Mesodermal cell (in vitro differentiated cells): ENCODE measurements around the gene ADAP1.

Experiments used
- H3K27ac ChIP-seq: 2 replicates; pipeline ENCODE4 v1.7.0; 2013; ENCODE audit warnings: mild to moderate bottlenecking, low read depth, low read length, moderate library complexity; ENCODE audit not compliant: severe bottlenecking
- H3K36me3 ChIP-seq: 2 replicates; pipeline ENCODE4 v1.7.1; 2013; ENCODE audit warnings: mild to moderate bottlenecking, low read length, moderate library complexity; ENCODE audit not compliant: control insufficient read depth, insufficient read depth
- H3K4me1 ChIP-seq: one replicate; pipeline ENCODE4 v1.7.1; 2013; ENCODE audit warnings: mild to moderate bottlenecking, low read length; ENCODE audit not compliant: insufficient read depth, control insufficient read depth, poor library complexity, severe bottlenecking
- H3K4me3 ChIP-seq: 2 replicates; pipeline ENCODE4 v1.7.0; 2013; ENCODE audit warnings: low read length, control low read depth, mild to moderate bottlenecking; ENCODE audit not compliant: insufficient read depth, poor library complexity, severe bottlenecking; ENCODE audit errors: extremely low read depth
- H3K9me3 ChIP-seq: 2 replicates; pipeline ENCODE4 v1.7.1; 2013; ENCODE audit warnings: mild to moderate bottlenecking, low read length, moderate library complexity; ENCODE audit not compliant: control insufficient read depth
- WGBS, 2 experiments: methylation state at CpG; one replicate each; pipeline ENCODE4 v1.1.5; 2013; ENCODE audit warnings: missing lambda C conversion rate in 2 of 2; ENCODE audit not compliant: insufficient coverage in 2 of 2; 5-methylcytosine and 5-hydroxymethylcytosine counted together

The ADAP1 gene

DNA sequence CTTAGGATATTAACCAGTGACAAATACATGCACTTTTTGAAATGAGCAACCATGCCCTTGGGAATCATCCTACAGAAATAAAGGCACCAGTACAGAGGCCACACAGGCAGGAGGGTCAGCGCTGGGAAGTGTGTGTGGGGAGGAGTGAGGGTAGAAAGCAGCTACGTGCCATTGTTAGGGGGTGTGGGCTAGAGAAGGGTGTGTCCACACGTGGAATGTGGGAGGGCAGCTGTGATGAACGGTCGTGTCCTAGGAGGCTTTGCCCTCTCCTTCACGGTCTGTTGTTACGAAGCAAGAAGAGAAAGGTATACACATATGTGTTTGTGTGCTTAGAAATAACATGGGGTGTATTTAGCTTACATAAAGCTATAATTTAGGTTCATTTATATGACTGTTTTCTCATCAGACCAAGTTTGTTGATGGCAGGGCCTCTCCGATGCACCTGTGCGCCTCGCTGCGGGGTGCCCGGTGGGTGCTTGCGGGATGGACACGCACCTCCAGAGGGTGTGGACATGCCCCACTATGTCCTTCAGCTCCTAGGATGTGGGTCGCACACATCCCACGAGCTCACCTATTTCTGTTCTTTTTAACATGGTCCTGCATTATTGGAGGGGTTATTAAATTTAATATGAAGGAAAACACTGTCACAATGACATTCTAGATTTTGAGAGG is 95.0 kb downstream of the ADAP1 start:
- Histone ChIP-seq H3K9me3 (no peaks in the 10 kb centered on the region), H3K4me3 (no peak overlapping the region), H3K4me1 (peaks cover 2% of the 10 kb centered on the region), H3K36me3 (peaks cover 85% of the 10 kb centered on the region), H3K27ac (no peak overlapping the region)
- WGBS, 2 experiments, result 92% methylated on average over 8 to 14 of the region's 16 CpGs

DNA sequence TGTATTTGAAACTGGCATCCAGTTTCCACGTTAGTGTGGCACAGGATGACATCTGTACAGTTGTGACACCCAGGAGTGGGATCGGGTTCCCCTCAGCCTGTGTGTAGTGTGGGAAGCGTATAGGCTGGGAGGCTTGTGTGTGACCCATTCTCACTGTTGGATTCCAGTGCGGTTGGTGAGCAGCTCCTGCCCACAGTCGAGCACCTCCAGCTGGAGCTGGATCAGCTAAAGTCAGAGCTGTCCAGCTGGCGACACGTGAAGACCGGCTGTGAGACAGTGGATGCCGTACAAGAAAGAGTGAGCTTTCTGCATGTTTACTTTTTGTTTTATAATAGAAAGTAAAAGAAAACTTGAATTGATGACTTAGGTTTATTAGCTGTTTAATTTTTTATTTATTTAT is 96.8 kb downstream of the ADAP1 start:
- no peak overlapping the region for H3K4me3 ChIP-seq
- H3K9me3 ChIP-seq, result no peaks in the 10 kb centered on the region
- peaks cover 93% of the 10 kb centered on the region for H3K36me3 ChIP-seq
- H3K27ac ChIP-seq, result no peak overlapping the region
- WGBS, 2 experiments, result 96 to 97% methylated on average over 9 of the region's 9 CpGs
- peaks cover 2% of the 10 kb centered on the region for H3K4me1 ChIP-seq

DNA sequence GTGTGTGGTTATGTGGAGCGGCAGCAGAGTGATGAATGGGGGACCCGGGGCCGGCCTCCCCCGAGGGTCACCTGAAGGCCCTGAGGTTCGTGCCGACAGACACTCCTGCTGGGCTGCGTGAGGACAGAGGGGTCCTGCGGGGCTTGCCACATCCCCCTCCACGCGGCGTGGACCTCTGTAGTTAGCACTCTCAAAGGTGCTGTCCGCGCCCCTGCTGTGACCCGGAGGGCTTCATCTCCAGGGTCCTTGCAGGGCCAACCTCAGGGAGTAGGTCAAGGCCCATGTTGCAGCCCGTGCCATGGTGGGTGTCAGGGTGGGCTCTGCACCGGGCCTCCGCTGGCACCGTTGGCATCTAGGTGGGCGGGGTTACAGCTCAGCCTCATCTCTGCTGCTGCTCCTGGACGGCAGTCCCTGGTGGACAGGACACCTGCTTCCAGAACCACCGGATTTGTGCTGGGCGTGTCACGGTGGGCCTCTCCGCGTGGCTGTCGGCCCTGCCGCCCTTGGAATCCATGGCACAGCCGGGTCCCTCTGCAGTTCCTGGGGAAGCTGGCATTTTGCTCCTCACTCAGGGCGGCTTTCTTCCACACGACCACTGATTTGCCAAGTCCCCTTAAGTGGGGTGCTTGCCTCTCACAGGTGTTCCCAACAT is 97.9 kb downstream of the ADAP1 start:
- Histone ChIP-seq H3K4me1 (peaks cover 2% of the 10 kb centered on the region), H3K4me3 (no peak overlapping the region), H3K27ac (no peak overlapping the region), H3K36me3 (peaks cover 93% of the 10 kb centered on the region), H3K9me3 (no peaks in the 10 kb centered on the region)
- WGBS, 2 experiments, result 92 to 94% methylated on average over 27 to 30 of the region's 30 CpGs

DNA sequence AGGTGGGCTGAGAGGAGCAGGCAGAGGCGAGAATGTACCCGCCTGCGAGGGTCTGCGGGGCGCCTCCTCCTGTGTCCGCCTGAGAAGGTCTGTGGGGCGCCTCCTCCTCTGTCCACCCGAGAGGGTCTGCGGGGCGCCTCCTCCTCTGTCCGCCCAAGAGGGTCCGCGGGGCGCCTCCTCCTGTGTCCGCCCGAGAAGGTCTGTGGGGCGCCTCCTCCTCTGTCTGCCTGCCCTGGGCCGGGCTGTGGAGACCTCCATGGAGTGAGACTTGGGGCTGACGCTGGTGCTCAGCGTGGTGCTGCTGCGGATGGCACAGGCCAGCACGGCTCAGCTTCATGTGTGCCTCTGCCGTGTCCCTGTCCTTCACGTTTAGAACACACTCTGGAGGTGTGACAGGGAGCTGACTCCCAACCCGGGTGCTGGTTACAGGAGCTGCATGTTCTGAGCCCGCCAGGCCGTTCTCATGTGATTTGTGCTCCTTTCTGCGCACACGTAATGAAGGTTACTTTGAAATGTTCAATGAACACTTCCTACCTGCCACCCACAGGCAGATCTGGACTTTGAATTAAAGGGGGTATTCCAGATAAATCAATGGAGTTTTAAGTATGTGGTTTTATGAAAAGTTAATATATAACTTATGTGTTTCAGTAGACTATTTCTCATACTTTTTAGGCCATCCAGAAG is 98.7 kb downstream of the ADAP1 start:
- WGBS, 2 experiments, result 96 to 98% methylated on average over 15 to 27 of the region's 29 CpGs
- no peaks in the 10 kb centered on the region for H3K9me3 ChIP-seq
- peaks cover 88% of the 10 kb centered on the region for H3K36me3 ChIP-seq
- no peak overlapping the region for H3K27ac ChIP-seq
- no peak overlapping the region for H3K4me3 ChIP-seq
- peaks cover 2% of the 10 kb centered on the region for H3K4me1 ChIP-seq

DNA sequence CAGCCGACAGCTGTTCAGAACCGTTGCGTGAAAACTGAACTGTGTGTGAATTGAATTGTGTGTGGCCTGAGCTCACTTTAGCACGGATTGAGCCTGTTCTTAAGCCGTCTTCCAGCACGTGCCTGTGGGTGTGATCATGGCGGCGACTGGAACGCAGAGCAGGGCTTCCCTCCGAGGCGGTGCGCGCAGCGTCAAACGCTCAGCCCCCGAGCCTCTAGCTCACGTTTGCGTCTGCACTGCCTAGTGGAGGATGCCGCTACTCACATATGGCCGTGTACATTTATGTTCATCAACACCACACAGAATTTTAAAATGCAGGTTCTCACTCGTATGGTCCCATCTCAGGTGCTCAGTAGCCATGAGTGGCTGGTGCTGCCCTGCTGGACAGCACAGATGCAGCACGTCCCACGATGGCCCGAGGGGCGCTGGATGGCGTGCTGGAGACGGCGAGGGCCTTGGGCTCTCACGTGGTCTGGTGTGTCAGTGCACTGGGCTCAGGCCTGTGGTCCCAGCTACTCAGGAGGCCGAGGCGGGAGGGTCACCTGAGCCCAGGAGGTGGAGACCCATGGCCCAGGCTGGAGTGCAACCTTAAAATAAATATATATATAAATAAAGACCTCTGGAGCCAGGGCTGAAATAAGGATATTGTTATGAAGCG is 100.2 kb downstream of the ADAP1 start:
- H3K4me3 ChIP-seq, result no peak overlapping the region
- no peak overlapping the region for H3K27ac ChIP-seq
- no peaks in the 10 kb centered on the region for H3K9me3 ChIP-seq
- 95% methylated on average over 25 to 28 of the region's 32 CpGs for WGBS, 2 experiments
- H3K36me3 ChIP-seq, result peaks cover 88% of the 10 kb centered on the region
- H3K4me1 ChIP-seq, result peaks cover 2% of the 10 kb centered on the region

DNA sequence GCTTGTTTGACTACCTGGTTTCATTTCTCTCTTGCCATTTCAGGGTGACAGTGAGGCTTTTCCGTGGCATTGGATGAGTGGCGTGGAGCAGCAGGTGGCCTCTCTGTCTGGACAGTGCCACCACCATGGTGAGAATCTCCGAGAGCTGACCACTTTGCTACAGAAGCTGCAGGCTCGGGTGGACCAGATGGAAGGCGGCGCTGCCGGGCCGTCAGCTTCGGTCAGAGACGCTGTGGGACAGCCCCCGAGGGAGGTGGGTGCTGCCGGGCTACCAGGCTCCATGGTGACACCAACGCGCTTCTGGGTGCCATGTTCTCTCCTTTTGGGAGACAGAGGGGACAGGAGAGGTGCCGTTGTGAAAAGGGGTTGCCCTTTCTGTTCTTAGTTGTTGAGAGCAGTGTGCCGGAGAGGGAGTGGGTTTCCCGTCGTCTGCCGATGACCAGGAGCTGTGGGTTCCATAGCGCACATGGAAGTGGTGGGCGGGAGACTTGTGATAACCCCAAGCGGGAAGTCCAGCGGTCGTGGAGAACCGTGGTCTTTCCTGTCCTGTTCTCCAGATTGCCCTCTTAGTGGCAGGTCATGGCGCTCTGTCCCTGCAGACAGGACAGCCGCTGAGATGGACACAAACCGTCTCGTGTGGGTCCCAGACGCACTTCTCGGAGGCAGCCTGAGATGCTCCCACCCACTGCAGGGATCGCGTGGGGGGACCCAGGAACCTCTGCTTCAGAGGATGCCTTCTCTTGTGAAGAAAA is 100.9 kb downstream of the ADAP1 start:
- Histone ChIP-seq H3K9me3 (no peaks in the 10 kb centered on the region), H3K4me1 (no peaks in the 10 kb centered on the region), H3K36me3 (peaks cover 90% of the 10 kb centered on the region), H3K4me3 (no peak overlapping the region), H3K27ac (no peak overlapping the region)
- 84 to 91% methylated on average over 32 to 33 of the region's 33 CpGs for WGBS, 2 experiments

DNA sequence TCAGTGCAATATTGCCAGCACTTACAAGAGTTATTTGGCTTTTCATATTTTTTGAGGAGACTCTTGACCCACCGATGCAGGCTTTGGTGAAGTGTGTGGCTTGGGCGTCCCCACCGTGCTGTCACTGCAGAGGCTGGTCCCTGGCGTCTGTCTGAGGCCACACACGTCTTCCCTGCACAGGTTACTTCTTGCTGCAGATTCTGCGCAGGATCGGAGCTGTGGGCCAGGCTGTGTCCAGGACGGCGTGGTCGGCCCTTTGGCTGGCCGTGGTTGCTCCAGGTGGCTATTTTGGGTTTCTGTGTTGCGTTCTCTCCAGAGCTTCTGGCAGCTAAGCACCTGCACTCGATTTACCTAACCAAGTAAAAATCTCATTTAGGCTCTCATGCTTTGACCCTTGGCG is 103.3 kb downstream of the ADAP1 start:
- Histone ChIP-seq H3K9me3 (no peaks in the 10 kb centered on the region), H3K4me3 (no peak overlapping the region), H3K4me1 (no peaks in the 10 kb centered on the region), H3K27ac (no peak overlapping the region), H3K36me3 (peaks cover 87% of the 10 kb centered on the region)
- WGBS, 2 experiments, result 92 to 95% methylated on average over 13 to 14 of the region's 14 CpGs

DNA sequence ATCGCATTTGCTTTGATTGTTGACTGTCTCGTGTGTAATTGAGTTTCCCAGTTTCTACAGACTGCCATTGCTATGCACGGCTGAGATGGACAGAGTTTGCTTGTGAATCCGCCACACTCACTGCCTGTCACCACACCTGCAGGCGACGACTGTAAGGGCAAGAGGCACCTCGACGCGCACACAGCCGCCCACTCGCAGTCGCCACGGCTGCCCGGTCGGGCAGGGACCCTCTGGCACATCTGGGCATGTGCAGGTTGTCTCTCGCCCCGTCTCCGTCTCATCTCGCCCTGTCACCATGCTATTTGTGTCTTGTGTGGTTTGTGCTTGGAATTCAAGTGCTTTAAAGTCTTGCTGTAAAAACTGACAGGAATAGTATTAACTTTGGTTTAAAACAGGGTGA is 104.7 kb downstream of the ADAP1 start:
- Histone ChIP-seq H3K9me3 (no peaks in the 10 kb centered on the region), H3K36me3 (peaks cover 88% of the 10 kb centered on the region), H3K27ac (no peak overlapping the region), H3K4me3 (no peak overlapping the region), H3K4me1 (no peaks in the 10 kb centered on the region)
- WGBS, 2 experiments, result 81 to 86% methylated on average over 6 to 19 of the region's 19 CpGs

DNA sequence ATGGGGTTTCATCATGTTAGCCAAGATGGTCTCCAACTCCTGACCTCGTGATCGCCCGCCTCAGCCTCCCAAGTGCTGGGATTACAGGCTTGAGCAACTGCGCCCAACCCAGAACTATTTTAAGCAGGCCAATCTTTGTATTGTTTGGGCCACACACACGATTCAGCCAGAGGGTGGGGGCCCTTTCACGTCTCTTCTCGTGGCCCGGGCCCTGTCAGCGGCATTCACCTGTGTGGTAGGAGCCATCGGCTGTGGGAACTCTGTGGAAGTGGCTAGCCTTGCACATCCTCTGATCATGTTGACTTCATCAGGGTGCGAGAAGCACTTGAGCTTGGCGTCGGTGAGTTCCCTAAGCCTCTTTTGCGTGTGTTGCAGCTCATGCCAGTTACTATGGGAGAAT is 105.3 kb downstream of the ADAP1 start:
- H3K36me3 ChIP-seq, result peaks cover 88% of the 10 kb centered on the region

More for the DNA sequence above, 105.3 kb downstream of the ADAP1 start:
- Histone ChIP-seq H3K4me3 (no peak overlapping the region), H3K9me3 (no peaks in the 10 kb centered on the region), H3K4me1 (no peaks in the 10 kb centered on the region), H3K27ac (no peak overlapping the region)
- 93 to 94% methylated on average over 12 to 14 of the region's 14 CpGs for WGBS, 2 experiments
